ENCODE results near the gene LHX1.

LHX1 gene

DNA sequence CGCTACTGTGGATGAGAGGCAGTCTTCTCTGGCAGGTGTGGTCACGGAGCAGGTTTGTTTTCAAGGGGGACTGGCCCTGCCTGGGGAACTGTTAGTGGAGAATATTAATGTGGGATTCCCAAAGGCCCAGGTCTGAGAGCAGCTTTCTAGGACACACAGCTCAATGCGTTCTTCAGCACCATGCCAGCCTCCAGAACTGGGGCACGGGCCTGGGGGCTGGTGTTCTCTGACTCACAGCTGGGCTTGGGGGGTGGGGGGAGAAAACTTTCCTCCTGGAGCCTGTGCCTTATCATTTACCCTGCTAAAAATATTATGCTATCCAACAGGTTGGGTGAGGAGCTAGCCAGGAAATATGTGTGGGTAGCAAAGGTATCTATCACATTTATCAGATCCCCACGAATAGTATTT, 13.5 kb upstream of the LHX1 start:
- DNase-seq, result no peak

DNA sequence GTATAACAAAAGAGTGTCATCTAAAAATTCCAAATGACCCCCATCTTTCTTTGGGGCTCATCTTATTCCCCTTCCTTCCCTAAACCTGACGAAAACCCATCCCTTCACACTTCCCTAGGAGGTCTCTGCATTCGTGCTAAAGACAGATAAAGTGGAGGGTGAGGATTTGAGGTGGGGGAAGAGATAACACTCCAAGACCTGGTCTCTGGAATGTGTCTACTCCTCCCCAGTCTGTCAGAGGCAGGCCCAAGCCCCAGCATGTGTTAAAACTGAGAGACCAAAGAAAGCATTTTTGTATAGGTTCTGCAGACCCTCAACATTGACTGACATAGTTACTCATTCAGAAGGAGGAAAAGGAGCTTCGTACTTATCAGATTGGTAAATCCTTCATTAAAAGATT, 11.0 kb upstream of the LHX1 start:
- DNase-seq, result no peak

DNA sequence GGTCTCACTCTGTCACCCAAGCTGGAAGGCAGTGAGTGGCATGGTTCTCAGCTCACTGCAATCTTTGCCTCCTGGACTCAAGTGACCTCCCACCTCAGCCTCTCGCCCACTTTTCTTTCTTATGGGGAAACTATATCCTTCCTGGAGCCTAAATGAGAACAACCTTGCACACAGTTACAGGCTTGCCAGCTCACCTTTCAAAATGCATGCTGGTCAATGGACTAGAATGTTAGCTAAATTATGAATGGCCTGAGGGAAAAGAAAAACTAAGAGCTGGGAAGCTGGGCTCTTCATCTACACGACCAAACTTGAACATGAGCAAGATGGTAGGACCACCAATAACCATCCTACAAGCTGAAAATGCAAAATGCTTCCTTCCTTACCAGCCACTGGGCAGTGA, 10.6 kb upstream of the LHX1 start:
- DNase-seq, result no peak

DNA sequence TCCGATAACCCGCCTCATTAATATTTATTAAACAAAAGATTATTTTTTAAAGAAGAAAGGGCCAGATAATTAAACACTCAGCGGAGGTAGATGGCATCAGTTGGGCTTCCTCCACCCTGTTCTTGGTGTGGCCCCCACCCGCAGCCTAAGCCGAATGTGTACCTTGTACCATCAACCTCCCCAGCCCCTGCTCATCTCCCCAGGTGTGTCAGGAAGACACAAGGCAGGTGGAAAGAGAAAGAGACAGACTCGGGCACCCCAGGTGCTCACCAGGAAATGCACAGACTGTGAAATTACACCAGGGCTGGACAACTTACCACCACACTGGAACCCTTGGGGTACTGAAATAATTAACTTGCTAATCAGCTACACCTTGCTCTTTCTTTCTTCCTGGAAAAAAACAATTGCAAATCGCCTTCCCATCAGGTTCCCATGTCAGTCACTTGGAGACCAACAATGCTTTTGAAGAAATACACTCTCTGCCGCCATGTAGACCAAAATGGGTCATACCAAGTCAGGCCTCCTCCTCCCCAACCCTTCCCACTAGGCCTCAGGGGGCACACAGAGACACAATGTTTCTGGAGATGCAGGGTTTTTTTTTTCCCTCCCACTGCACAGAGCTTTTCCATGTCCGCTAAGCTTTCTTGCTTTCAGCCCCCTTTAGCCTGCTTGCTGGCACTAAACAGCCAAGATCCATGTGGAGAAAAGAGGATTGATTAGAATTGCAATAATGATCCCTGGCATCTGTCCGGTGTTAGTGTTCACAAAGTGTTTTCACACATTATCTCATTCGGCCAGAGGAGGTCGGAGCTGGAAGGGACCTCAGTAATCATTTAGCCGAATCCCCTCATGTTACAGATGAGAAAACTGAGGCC, 8.6 kb upstream of the LHX1 start:
- no peak for DNase-seq

DNA sequence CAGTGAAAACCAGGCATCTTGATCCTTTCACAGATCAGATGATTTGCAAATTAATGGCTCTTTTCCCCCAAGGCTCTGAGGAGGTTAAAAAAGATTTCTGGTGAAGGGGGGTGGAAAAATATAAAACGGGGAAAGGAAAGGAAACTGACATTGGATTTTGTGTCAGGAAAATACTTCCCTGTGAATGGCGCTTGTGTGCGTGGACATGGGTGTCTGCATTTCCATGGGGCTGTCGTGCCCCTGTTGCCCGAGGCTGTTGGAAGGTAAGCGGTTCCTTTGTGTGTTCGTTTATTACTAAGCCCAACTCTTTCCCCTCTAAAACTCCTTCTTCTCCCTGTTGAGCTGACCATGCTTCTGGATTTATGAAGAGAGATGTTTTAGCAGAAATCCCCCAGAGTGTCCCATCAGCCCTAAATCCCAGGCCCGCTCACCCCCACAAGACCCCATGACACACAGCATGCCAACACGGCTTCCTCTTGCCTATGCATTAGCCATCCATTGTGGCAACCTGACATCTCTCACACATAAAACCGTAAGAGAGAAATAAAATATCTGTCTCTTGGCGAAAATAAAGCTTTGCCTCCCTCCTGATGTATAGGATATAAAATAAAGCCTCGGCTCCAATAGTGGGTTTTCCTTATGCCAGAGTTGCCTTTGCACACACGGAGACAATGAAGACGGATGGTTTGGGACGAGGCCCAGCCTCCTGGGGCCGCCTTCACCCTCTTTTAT, 7.3 kb upstream of the LHX1 start:
- DNase-seq, result no peak

DNA sequence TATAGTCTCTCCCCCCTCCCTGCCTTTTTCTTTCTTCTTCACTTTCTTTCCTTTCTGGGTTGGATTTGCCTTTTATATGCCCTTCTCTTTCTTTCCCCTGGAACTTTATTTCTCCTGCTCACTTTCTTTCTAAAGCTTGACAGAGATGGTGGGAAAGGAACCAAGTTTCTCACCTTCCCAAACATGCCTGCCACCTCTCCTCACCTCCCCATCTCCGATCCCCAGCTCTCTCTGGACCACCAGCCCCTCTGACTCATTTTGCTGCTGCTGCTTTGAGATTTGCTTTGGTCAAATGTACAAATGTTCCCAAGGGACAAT, 6.7 kb upstream of the LHX1 start:
- no peak for DNase-seq

DNA sequence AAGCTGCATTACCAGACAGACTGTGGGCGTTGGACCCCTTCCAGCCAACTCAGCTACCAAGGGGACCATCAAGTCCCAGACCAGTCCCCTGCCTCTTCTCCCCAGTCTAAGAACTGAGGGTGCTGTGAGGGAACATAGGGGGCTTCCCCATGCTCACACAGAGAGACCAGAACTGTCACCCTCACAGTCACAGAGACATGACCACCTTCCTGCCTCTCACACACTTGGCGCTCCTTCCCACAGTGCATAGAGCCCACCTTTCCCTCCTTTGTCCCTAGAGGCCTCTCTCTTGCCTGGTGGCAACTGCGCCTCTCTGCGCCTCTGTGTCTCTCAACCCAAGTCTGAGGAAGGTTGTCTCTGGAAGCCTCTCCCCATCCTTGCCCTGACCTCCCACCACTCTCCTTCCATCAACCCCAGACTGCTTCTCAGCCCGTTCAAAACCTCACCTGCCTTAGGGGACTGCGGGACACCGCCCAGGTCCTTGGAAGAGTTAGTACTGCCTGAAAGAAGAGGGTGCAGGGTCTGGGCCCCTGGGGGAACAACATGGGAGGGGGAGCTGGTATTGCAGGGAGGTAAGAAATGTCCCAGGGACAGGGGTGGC, 6.1 kb upstream of the LHX1 start:
- DNase-seq, result no peak

DNA sequence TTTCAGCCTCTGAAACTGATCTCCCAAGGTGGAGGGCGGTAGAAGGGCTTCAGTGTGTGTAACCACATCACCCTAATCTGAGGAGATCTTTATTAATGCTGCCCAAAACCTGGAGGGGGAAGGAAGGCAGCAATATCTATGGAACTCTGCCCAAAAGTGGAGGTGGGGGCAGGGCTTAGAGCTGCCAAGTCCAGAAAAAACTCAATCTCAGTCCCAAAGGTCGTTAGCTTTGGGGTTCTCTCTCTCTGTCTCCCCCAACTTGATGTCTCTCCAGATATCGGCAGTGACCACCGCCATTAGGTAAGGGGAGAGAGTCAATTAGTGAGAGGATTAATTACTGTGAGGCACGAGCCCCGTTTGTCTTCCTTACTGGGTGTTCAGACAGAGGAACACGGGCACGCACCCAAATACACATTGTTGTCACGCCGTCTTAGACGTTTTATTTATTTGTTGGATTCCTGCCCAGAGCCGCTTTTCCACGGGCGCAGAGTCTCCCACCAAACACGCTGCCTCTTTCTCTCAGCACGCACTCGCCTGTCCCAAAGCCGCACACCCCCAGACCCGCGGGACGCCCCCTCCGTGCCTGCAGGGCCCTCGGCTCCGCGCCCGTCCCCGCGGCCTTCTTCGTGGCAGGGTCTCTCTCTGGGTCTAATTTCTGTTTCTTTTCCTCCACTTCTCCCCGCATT, 5.4 kb upstream of the LHX1 start:
- no peak for DNase-seq

DNA sequence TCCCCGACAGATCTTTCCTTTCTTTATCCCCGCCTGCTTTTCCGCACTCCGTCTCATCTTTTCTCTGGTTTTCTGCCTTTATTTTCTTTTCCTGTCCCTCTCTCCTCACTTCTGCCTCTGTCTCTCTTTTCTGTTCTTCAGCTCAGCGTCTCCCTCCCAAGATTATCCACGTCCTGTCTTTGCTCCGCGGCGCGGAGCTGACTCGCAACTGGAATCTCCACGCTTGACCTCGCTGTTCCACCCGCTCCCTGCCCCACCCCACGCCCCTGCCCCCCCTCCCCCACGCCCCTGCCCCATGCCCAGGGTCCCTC, 4.9 kb upstream of the LHX1 start:
- DNase-seq, result no peak

DNA sequence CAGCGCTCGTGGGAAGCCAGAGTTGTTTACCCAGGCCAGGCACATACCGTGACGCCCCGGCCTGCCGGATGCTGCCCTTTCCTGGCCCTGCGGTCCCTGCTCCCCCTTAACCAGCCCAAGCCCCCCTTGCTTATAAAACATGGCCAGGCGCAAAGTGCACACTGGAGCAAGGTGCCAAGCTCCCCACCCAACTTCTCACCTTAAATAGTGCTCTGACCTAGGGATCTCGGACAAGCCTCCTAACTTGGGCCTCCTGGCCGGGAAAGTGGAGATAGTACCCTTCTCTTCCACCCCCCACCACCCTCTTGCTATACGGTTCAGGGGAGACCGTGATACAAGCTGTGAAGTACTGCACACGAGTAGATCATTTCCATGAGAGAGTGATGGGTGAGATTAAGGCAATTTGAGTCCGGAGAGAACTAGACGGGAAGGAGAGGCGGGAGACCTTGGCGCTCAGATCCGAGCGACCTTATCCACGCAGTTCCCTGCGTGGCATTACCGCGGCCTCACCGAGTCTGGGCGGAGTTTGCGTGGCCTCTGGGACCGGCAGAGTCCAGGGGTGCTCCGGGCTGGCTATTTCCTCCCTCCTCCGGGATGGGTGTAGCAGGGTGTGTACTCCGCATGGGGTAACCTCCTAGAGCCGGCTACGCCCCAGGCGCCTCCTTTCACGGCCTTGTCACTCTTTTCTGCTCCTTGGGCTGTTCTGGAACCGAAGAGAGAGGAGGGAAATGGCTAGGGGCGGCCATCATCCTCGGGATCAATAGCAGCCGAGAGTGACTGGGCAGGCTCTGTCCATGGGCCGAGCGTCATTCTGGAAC, 4.4 kb upstream of the LHX1 start:
- DNase-seq, result no peak

DNA sequence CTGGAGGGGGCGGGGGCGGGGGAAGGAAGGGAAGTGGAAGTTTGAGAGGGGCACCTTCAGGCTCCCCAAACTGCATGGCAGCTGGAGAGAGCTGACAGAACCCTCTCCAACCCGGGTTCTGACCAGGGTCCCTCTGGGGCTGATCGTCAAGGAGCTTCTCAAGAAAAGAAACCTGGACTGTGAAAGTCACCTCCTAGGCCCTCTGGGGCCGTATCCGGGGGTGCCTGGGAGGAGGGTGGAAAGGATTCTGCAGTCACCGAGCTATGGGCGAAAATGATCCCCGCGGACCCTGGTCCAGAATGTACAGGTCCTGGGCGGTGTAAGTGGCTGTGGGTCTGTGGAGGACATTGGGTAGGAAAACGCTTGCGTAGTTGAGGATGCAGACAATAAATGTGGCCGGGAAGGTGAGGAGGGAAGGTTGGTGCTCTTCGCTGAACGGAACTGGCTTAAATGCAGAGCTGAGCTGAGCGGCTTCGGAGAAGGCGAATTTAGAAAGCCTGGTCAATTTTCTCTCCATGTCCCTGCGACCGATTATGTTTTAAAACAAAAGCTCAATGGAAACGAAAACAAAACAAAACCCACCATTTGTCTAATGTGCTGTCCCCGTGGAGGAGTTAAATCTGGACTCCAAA, 3.6 kb upstream of the LHX1 start:
- no peak for DNase-seq

DNA sequence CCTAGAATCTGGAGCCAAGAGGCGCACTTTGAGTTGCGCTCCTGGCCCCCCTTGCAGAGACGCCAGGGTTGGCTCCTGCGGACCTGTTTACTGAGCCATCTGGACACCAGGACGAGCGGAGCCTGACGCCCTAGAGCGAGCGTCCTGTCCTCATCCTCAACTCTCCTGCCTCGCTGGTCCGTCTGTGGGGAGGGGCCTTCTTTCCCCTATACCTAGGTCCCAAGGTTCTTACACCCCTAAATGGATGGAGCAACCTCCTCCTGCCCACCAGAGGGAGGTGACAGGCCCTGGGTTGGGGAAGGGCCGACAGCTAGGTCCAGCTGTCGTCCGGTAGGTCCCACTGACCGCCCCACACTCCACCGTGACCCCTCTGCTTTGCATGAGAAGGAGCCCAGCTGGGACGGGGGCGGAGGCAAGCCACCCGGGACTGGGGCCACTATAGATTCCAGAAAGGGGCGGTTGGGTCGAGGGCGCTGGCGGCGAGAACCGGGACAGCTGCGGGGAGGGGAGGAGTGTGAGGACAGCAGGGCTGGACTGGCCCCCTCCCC, 3.1 kb upstream of the LHX1 start:
- no peak for DNase-seq

DNA sequence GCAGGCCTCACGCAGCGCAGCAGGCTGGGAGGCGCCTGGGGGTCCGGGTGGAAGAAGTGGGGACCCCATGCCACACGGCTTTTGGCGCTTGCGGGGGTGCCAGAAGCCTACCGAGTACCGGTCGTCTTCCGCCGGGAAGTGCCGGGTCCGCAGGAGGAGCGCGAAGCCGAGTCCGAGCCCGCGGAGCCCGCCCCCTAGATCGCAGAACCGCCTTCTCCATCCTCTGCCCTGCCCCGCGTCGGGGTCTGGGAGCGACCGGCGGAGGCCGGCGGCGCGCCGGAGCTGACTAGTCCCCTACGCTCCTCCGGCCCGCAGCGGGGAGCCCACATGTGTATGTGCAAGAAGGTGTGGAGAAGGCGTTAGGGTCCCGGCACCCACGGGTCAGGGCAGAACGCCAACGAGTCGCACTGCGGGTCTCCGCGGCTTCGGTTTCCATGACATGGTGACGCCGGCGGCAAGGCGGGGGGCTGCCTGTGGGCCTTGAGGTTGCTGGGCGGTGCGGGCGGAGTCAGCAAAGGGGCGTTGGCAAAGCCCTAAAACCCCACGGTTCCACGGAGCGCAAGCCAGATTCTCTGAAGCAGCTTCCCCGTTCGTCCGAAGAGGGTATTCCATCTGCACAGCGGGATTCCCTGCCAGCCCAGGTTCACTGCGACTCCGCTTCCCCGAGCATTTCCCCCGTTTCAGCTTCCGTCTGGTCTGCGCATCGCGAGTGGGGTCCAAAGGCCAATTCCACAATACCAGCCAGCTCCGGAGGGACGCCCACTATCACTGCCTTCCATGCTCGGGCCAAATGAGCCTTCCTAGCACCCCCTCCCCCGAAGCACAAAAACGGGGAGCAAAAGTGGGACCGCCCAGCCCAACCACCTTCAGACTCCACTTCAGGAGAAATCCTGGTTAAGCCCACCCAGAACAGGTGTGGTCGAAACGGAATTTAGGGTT, 2.3 kb upstream of the LHX1 start:
- peak in 1 of 2 donors; percentile 26 for DNase-seq

DNA sequence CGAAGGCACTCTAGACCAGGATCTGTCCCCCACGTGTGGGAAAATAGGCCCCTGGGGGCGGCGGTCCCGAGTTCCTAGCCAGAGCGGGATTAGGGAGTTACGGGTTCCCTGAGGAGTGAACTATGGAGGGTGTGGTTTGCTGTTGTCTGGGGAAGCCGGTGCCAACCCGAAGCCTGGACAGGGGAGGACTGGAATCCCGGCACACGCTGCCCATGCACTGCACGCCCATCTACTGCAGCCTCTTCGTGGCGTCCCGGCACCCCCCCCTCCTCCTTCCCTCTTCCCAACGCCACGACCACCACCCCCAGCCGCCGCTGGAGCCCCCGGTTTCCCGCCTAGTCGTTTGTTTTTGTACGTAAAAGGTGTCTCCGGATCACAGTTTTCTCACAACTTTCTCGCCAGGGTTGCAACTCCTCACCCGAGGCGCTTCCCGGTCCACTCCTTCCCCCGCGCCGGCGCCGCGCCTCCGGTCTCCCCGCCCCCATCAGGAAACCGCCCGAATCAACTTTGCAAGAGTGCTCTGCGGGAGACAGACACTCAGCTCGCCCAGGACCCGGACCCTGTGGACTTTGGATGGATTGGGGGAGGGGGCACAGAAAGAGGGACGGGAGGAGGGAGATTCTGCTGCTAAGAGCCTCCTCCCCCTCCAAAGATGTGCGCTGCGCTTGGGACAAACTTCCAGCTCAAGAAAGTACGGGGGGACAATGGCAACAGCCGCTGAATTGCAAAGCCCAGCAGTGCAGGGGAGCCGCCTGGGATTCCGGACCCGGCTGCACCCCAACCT, 1.4 kb upstream of the LHX1 start:
- no peak for DNase-seq

DNA sequence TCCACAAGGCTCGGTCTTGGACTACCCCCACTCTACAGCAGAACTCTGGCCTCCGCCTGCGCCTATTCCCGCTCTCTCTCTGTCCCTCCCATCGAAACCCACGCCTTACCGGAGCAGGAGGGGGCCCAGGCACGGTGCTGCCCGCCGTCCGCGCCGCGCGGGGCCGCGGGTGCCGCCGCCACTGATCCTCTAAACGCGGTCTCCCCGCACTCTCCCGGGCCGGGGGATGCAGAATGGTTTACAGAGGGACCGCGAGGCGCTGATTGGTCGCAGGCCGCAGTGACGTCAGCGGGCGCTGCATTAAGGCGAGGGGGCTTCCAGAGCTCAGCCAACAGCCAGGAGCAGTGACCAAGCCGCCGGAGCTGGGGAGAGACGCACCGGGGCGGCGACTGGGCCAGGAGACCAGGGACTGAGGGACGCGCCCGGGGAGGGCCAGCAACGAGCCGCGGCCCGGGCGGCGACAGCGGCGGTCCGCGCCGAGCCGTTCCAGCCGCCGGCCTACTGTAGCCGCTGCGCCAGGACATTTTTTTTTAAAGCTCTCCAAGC, 747 bp upstream of the LHX1 start:
- no peak for DNase-seq

DNA sequence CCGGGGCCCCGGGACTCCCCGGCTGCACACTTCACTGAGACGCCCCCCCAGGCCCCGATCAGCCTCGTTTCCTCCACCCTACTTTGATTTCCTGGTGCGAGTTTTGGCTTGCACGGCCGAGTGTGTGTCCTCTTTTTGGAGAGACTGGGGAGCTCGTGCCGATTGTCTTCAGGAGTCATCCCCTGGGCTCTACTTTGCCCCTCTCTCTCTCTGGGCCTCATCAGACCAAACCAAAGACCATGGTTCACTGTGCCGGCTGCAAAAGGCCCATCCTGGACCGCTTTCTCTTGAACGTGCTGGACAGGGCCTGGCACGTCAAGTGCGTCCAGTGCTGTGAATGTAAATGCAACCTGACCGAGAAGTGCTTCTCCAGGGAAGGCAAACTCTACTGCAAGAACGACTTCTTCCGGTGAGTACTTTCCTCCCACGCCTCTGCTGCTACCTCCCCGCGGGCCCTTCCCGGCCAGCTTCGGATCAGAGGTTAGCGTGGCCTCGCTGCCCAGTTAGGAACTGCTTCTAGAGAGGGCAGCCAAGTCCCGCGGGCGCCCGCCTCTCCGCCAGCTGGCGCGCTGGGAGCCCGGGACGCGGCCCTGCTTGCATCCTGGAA, 787 bp downstream of the LHX1 start:
- no peak for DNase-seq

DNA sequence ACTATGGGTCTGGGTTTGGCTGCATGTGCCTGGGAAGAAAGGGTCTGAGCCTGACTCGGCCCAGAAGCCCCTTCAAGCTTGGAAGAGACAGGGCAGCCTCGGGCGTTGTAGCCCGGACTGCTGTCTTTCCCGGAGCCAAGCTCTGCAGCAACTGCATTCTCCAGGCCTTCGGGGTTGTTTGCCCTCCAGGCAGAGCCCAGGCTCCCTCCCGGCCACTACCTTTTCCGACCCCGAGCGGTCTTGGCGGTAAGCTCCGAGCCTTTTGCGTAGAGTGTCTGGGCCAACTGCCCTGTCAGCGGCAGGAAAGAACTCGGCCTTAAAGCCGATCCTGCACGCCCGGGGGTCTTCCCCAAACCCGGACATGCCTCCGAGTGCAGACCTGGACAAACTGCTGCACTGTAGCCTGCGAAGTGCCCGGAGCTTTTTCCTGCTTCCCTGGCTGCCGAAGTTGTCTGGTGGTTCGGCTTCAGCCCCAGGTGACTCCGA, 1.3 kb downstream of the LHX1 start:
- peak in 1 of 2 donors; percentile 23 for DNase-seq

DNA sequence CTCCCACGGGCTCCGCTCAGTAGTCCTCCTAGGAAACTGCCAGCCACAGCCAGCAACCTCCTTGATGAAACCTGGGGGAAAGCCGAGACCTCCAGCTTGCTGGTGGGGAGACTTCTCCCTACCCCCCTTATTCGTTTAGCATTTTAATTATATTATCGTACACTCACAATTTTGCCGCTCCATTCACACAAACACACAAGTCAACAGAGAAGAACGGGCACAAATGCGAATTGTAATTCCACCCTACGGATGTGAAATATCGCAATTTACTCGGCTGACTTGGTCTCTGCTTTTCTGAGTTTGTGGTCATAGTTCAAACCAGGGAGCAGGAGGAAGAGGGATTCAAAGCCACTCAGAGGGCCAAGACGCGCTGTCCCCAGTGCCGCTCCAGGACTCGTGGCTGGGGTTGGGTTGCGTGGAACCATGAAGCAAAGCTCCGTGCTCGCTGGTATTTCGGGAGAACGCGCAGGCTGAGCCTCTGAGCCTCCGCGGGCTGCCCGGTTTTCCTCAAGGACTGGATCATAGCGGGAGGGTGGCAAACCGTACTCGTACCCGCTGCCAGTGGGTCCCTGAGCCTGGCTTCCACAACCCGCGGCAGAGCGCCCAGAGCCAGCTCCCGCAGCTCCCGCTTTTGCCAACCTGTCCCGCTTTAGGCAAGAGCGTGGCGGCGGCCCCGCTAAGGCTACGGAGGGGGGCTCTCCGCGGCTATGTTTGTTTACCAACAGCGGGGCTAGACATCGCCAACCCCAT, 2.0 kb downstream of the LHX1 start:
- no peak for DNase-seq

Data from stimulated activated CD4-positive, alpha-beta T cell treated with anti-CD3 and anti-CD28 coated beads, Interleukin-2, amount 100 ng/mL, for 24 hours (primary cell).